ENCODE measurements around the gene NAXD. TPM values are rescaled to one million over a fixed set of nuclear protein-coding genes. Genes with fewer than 3 reads are reported as not detected.
"Not testable (repeated sequence)": the region's sequence is repeated elsewhere in the genome, so short reads cannot be mapped to it uniquely, and the experiment has no call there.

NAXD gene
- total RNA-seq, 2 donors from 2014 or later = 36.2 to 71.6 TPM

- TF ChIP-seq POLR2A (IDR thresholded peaks at IDR 0.05) = no peak
- WGBS = 95% methylated on average over 7 of the region's 7 CpGs
- Histone ChIP-seq H3K36me3 (no peaks in the 10 kb centered on the region), H3K4me3 (no peak overlapping the region), H3K27me3 (replicated peaks; ENCODE audit: insufficient read depth) (no peaks in the 10 kb centered on the region), H3K27ac (no peak overlapping the region), H3K9me3 (no peaks in the 10 kb centered on the region), H3K4me1 (replicated peaks) (no peaks in the 10 kb centered on the region)
- intact Hi-C loops (cut with DNase I) = no loop called here
- no peak for DNase-seq (ENCODE audit: low spot score)
Observed at GRCh38 chr13:110657196-110657595, 41.9 kb downstream of the NAXD start.

DNA sequence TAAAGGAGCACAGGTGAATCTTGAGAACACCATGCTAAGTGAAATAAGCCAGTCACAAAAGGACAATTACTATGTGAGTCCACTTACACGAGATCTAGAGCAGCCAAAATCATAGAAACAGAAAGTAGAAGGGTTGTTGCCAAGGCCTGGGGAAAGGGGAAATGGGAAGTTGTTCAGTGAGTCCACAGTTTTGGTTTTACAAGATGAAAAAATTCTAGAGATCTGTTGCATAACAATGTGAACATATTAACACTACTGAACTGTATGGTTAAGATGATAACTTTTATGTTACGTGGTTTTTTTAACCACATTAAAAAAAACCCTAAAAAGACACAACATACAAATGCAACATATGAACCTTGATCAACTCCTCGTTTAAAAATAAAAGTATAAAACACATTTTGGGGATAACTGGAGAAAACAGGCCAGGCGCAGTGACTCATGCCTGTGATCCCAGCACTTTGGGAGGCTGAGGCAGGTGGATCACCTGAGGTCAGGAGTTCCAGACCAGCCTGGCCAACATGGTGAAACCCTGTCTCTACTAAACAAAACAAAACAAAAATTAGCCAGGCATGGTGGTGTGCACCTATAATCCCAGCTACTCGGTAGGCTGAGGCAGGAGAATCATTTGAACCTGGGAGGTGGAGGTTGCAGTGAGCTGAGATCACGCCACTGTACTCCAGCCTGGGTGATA lies 43.0 kb downstream of the NAXD start:
- WGBS = 91% methylated on average over 6 of the region's 6 CpGs
- H3K4me1 ChIP-seq (replicated peaks); H3K36me3 ChIP-seq; H3K27me3 ChIP-seq (replicated peaks; ENCODE audit: insufficient read depth); DNase-seq (ENCODE audit: low spot score); intact Hi-C loops (cut with DNase I); H3K9me3 ChIP-seq; H3K27ac ChIP-seq; H3K4me3 ChIP-seq: not testable (repeated sequence)

- Histone ChIP-seq H3K36me3 (no peaks in the 10 kb centered on the region), H3K9me3 (no peaks in the 10 kb centered on the region), H3K4me3 (no peak overlapping the region), H3K4me1 (replicated peaks) (no peaks in the 10 kb centered on the region), H3K27me3 (replicated peaks; ENCODE audit: insufficient read depth) (no peaks in the 10 kb centered on the region), H3K27ac (no peak overlapping the region)
- TF ChIP-seq POLR2AphosphoS5 (IDR thresholded peaks at IDR 0.05) (no peak), POLR2A (IDR thresholded peaks at IDR 0.05) (no peak)
- intact Hi-C loops (cut with DNase I) = no loop called here
- 96% methylated on average over 3 of the region's 3 CpGs for WGBS
- no peak for DNase-seq (ENCODE audit: low spot score)
Observed at GRCh38 chr13:110661256-110661655, 45.9 kb downstream of the NAXD start.

DNA sequence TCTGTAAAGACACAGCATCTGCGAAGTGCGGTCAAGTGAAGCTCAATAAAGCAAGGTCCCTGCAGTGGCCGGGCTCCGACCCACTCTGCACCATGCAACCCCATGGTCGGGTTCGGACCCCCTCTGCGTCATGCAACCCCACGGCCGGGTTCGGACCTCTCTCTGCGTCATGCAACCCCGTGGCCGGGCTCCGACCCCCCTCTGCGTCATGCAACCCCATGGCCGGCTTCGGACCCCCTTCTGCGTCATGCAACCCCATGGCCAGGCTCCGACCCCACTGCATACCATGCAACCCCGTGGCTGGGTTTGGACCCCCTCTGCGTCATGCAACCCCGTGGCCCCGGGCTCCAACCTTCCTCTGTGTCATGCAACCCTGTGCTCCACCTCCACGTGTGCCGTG lies 46.7 kb downstream of the NAXD start:
- DNase-seq (ENCODE audit: low spot score) = no peak
- 97% methylated on average over 25 of the region's 25 CpGs for WGBS
- no peaks in the 10 kb centered on the region for H3K27me3 ChIP-seq (replicated peaks; ENCODE audit: insufficient read depth)
- intact Hi-C loops (cut with DNase I) = no loop called here
- TF ChIP-seq, protein P1, sequence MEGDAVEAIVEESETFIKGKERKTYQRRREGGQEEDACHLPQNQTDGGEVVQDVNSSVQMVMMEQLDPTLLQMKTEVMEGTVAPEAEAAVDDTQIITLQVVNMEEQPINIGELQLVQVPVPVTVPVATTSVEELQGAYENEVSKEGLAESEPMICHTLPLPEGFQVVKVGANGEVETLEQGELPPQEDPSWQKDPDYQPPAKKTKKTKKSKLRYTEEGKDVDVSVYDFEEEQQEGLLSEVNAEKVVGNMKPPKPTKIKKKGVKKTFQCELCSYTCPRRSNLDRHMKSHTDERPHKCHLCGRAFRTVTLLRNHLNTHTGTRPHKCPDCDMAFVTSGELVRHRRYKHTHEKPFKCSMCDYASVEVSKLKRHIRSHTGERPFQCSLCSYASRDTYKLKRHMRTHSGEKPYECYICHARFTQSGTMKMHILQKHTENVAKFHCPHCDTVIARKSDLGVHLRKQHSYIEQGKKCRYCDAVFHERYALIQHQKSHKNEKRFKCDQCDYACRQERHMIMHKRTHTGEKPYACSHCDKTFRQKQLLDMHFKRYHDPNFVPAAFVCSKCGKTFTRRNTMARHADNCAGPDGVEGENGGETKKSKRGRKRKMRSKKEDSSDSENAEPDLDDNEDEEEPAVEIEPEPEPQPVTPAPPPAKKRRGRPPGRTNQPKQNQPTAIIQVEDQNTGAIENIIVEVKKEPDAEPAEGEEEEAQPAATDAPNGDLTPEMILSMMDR (IDR thresholded peaks at IDR 0.05) = no peak
- no peak for TF ChIP-seq POLR2A (IDR thresholded peaks at IDR 0.05)
- TF ChIP-seq POLR2AphosphoS5 (IDR thresholded peaks at IDR 0.05) = no peak
- no peaks in the 10 kb centered on the region for H3K4me1 ChIP-seq (replicated peaks)
- no peaks in the 10 kb centered on the region for H3K36me3 ChIP-seq
- no peak overlapping the region for H3K4me3 ChIP-seq
- H3K9me3 ChIP-seq = no peaks in the 10 kb centered on the region
- no peak overlapping the region for H3K27ac ChIP-seq

DNA sequence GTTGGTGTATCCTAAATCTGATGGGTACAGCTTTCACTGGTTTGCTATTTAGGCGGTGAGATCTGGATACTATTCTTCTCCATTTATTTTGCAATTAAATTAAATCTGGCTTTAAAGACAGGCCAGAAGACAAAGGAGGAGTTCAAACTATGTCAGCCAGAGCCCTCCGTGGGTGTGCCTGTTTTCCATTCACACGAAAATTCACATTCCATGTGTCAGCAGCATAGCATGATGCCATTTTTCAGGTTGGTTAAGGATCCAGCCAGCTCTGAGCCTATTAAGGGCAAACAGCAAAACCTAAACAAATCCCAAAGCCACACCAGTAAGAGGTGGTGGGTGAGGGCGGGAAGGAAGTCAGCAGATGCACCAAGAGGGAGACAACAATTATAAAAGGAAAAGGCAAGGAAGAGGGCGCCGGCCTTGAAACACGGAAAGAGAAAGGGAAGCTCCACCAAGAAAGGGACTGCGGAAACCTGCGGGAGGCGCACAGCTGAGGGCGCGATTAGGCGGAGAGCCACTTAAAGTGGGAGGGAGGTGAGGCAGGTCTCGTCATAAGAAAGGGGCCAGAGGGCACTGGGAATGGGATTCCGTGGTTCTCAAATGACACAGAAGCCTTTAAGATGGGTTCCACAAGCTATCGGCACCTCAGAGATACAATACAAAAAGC lies 47.6 kb downstream of the NAXD start:
- H3K9me3 ChIP-seq = no peaks in the 10 kb centered on the region
- H3K4me3 ChIP-seq = no peak overlapping the region
- no peaks in the 10 kb centered on the region for H3K4me1 ChIP-seq (replicated peaks)
- 93% methylated on average over 16 of the region's 16 CpGs for WGBS
- no peak overlapping the region for H3K27ac ChIP-seq
- no peaks in the 10 kb centered on the region for H3K27me3 ChIP-seq (replicated peaks; ENCODE audit: insufficient read depth)
- H3K36me3 ChIP-seq = no peaks in the 10 kb centered on the region
- DNase-seq (ENCODE audit: low spot score) = no peak
- intact Hi-C loops (cut with DNase I) = no loop called here
- TF ChIP-seq POLR2A (IDR thresholded peaks at IDR 0.05) (no peak), POLR2AphosphoS5 (IDR thresholded peaks at IDR 0.05) (no peak)
- TF ChIP-seq, protein P1 (IDR thresholded peaks at IDR 0.05) = no peak

- DNase-seq (ENCODE audit: low spot score) = no peak
- WGBS = 82% methylated on average over 7 of the region's 7 CpGs
Observed at GRCh38 chr13:110663491-110663890, 48.1 kb downstream of the NAXD start.

More at GRCh38 chr13:110663491-110663890, 48.1 kb downstream of the NAXD start:
- no peak overlapping the region for H3K27ac ChIP-seq
- H3K9me3 ChIP-seq = no peaks in the 10 kb centered on the region
- intact Hi-C loops (cut with DNase I) = no loop called here
- H3K36me3 ChIP-seq = no peaks in the 10 kb centered on the region
- TF ChIP-seq POLR2A (IDR thresholded peaks at IDR 0.05) = no peak
- TF ChIP-seq POLR2AphosphoS5 (IDR thresholded peaks at IDR 0.05) = no peak
- TF ChIP-seq, protein P1 (IDR thresholded peaks at IDR 0.05) = no peak
- H3K27me3 ChIP-seq (replicated peaks; ENCODE audit: insufficient read depth) = no peaks in the 10 kb centered on the region
- H3K4me1 ChIP-seq (replicated peaks) = no peaks in the 10 kb centered on the region
- no peak overlapping the region for H3K4me3 ChIP-seq
